Bone marrow (tissue), 2 donors: ENCODE measurements around the gene SRBD1.
"Not testable (repeated sequence)": the region's sequence is repeated elsewhere in the genome, so short reads cannot be mapped to it uniquely, and the experiment has no call there.

Experiments
- DNase-seq, 2 donors: peaks; one replicate each; lab custom pipeline; 2025; lab: John Stamatoyannopoulos, UW

Gene SRBD1

DNA sequence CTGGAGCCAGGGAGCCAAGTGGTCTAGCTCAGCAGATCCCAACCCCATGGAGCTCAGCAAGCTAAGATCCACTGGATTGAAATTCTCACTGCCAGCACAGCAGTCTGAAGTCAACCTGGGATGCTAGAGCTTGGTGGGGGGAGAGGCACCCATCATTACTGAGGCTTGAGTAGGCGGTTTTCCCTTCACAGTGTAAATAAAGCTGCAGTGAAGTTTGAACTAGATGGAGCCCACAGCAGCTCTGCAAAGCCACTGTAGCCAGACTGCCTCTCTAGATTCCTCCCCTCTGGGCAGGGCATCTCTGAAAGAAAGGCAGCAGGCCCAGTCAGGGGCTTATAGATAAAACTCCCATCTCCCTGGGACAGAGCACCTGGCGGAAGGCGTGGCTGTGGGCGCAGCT, 185.0 kb downstream of the SRBD1 start:
- DNase-seq = not testable (repeated sequence)

DNA sequence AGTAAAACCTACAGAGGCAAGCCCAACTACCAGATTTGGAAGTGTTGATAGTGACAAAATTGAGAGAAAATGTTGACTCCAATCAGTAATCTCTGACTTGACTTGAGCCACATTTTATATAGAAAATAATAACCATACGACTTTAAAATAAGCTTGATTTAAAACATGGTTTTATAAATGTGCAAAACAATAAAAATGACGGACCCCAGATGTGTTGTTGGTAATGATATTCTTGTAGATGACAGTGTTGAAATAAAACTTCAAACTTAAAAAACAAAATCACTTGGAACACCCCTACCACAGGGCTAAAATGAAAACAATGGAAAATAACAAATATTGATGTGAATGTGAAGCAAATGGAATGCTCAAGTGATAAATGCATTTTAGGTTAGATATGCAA, 188.1 kb downstream of the SRBD1 start:
- DNase-seq = no peak

DNA sequence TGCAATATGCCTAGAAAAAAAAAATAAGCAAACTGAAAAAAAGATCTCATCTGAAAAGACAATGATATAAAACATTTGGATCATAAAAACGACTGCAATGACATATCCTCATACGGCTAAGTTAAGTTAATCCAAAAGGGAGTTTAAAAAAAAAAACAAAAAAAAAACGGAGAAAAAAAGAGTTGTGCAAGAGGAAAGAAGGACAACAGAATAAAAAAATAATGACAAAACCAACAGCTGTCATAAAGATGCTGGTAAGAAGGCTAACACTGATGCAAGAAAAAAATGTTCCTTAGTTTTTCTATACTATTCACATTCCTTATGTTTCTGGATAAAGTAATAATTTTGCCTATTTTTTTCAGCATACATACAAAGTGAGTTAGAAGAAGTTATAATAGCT, 192.5 kb downstream of the SRBD1 start:
- no peak for DNase-seq

DNA sequence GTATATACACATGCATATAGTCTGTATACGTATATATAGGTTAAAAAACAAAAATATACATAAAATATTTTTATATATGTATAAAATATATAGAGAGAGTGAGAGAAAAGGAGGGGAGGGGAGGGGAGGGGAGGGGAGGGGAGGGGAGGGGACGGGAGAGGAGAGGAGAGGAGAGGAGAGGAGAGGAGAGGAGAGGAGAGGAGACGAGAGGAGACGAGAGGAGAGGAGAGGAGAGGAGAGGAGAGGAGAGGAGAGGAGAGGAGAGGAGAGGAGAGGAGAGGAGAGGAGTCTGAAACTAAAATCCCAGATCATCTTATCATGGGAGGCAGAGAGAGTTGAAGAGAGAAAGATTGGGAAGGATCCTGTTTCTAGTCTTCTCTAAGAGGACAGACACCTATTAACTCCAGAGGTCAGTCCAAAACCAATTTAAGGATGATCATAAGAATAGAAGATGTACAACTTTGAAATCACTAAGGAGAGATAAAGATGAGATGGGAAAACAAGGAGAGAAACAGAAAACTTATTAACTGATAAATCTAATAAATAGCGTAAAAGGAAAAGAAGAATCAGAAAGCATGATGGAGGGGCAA, 195.4 kb downstream of the SRBD1 start:
- DNase-seq = no peak

DNA sequence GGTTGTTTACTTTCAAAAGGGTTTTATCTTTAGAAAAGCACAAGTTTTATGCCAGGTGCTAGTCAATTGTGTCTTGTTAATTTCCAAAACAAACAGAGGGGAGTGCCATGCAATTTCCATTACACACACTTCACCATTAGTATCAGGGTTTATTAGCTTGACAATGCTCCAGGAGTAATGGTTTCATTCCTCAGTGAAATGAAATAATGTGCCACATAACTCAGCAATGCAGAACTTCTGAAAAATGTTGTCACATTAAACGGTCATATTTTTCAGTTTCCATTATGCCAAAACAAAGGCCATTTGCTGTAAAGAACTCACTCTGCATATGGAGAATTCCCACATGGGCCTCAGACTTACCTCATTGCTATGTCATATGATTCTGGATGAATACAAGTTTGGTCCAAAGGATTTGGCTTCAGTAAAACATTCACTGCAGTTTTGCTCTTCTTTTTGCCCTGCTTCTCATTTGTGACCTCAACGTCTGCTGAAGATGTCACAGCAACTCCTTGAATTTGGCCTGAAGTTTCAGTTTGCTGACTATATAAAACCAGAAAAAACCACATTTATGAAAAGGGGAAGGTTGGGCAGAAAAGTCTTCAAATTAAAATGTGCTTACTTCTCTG, 198.2 kb downstream of the SRBD1 start:
- DNase-seq = no peak

DNA sequence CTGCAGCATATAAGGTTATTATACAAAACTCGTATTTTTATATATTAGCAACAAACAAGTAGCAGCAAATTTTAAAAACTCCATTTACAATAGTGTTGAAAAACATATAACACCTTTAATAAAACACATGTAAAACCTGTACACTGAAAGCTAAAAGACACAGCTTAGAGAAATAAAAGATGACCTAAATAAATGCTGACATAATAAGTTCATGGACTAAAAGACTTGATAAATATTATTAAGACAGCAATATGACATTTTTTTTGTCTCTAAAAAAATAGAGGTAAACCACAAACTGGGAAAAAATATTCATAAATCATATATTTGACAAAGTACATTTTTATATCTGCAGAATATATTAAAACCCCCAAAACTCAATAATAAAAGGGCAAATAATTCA, 201.4 kb downstream of the SRBD1 start:
- no peak for DNase-seq

DNA sequence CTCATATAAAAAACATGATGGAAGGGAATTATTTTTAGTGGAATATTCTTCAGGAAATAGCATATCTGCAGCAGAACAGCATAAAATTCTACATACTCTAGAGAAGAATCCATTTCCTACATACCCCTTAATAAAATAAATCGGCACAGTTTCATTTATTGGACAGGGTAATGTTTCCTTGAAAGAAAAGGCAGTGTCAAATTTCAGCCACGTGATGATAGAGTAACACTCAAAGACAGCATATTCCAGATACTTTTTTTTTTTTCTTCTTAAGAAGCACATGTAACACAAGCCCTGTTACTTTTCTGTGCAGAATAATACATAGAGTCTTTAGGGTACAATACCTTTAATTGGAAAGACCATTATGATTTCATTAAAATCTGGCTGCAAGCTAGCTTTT, 204.4 kb downstream of the SRBD1 start:
- no peak for DNase-seq

DNA sequence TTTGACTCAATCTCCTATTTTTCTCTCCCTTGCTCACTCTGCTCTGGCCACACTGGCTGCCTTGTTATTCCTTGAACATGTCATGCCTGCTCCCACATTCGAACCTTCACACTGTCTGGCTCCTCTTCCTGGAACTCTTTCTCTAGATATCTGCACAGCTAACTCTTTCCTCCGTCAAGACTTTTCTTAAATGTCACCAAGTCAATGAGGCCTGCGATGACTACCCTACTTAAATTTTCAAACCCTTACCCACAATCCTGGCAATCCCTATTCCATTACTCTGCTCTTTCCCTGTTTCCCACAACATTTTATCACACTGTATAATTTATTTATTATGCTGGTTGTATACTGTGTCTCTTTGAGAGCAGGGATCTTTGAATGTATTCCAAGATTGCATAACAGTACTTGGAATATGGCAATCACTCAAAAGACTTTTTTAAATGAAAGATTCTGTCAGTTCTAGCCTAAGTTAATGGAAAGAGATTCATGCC, 206.2 kb downstream of the SRBD1 start:
- no peak for DNase-seq

DNA sequence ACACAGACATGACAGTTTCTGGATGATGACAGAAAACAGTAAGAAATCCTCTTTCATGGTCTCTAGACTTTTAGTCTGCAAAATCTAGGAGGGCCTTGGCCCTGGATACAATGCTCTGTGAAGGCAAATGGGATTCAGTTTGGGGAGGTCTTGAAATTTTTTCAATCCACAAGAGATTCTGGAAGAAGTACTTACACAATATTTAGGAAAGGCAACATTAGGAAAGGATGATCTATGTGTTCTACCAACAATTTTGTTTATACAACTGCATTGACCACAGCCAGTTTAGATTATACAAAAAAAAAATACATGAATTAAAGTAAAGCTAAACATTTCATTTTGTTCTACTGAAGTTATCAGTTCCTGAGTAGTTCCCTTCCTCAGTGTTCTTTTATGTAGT, 208.0 kb downstream of the SRBD1 start:
- DNase-seq = no peak

DNA sequence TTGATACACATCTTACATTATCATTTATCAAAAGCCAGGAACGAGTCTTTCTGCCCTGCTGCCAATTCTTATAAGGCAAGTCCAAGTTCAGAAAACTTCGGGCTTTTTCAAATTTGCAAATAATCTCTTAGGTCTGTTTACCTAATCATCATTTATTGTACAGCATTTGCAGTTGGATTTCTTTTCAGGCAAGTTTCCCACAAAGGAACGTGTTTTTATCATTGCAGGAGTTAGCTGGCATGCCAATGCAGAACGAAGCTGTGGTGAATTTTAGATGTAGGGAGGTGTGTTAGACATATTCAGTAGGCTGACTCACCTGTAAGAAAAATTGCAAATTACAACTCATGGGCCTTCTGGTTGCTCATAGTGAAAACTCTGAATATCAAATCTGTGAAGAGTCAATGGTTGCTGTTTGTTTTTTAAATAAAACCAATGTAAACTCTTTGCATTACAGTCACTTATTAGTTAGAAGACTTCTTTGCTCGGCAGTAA, 209.6 kb downstream of the SRBD1 start:
- no peak for DNase-seq

DNA sequence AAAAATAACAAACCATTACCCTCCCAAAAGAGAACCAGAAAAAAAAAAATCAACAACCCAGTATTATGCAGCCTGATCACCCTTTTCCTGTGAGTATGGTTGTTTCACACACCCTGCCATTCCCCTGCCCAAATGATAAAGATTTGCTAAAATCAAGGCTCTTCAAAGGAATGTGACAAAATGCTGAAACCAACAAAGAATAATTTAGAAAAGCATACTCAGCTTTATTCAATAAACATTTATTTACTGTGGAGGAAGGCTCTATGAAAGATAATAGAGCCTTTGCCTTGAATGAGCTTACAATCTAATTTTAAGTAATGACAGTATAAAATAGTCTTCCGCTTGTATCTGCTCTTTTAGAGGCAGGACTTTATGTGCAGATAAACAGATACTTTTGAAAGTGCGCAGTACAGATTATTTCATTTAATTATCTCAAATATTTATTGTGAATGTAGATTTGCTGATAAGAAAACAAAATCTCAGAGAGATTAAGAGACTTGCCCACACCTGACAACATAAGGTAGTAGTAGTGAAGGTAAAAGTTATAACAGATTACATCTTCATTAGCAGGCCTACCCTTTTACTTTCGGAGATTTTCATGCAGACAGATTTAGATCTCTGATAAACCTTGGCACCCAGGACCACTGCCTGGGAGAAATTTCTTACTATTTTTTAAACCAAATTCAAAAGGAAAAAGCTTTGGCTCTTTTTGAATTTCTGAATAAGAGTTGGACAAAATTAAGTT, 211.9 kb downstream of the SRBD1 start:
- no peak for DNase-seq

DNA sequence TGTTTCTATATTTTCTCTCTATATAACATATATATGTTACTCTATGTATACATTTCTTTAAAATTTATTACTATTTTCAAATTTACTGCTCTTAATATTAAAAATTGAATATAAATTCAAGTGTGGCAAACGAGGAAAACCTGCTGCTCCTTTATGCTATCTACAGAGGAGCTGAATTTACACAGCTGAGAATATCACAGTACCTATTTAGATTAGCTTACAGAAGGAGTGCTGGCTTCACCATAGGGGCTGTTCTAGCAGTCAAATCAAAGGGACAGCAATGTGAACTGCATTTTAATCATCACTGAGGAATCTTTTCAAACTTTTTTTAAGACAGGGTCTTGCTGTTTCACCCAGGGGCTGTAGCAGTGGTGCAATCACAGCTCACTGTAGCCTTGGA, 213.8 kb downstream of the SRBD1 start:
- no peak for DNase-seq

DNA sequence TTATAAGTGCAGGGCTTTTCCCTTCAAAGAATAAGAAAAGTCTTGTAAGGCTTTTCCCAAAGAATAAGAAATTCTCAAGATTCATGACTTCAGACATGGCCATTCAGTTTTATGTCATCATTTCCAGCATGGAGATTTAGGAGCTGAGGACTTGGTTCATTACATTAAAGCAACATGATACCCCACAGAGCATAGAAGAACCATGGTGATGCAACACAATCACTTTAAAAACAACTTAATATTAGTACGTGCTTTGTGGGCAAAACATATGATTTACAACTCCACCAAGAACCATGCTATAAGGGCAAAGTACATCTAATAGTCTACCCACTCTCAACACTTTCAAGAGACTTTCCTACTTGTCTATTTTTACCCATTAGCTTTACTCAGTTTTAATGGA, 214.4 kb downstream of the SRBD1 start:
- DNase-seq = no peak

DNA sequence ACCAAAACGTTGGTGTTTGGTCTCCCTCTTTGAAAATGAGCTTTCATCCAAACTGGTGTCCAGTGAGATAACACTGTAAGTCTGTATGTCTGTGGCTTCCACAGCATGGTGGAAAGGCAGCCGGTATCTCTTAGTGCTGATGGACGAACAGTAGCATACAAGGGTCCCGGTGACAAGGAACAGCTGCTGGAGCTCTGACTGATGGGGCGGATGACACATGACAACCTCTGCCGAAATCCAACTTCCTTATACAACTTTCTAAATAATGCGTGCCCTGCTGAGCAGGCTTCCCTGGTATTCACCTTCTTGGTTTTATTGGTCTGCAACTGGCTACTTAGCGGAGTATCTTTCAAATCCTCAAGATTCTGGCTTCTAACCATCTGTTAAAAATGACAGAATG, 216.2 kb downstream of the SRBD1 start:
- no peak for DNase-seq

DNA sequence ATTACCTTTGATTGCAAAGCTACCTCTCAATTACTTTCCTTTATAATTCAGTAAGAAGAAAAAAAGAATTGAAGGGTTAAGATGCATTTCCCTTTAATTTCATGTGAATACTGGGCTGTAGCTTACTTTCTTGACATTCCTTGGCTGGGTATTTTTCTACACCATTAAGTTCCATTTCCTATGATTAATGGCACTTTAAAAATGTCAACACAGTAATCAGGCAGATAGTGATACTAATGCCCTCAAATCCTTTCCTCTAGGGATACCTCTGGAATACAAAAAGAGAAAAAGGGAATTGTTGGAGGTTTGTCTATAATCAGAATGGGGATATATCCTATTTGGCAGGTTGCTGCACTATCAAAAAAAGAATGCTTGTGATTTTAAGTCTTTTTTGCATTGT, 216.9 kb downstream of the SRBD1 start:
- no peak for DNase-seq

DNA sequence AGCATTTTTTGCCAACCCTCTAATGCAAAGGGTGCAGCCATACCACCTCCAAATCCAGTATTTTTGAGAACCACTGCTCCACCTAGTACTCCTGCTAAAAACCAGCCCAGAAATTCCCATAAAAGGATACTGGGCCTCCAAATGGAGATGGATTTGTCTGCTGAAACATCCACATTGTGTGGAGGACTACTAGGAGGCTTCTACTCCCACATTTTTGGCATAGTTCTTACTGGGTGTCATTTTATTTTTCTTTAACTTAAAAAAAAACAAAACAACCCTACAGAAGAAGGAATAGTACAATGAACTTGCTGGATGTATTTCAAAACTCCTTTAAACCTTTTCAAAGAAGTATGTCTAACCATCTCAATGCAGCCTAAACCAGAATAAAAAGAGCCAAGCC, 219.2 kb downstream of the SRBD1 start:
- no peak for DNase-seq

DNA sequence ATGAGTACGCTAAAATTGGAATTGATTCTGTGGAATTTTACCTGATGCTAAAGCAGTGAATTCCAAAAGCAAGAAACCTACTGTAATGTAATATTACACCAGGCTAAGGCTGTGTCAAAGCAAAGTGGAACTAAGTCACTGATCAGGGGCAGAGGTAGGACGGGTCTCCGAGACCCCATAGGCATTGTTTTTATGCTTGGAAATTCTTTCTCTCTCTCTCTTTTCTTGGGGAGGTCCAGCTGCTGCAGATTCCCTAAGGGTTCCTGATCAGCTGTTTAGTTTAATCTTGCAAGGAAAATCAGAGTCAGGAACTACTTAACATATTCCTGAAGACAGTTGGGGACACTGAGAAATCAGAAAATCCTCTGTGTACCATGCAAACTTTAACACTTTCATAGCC, 220.2 kb downstream of the SRBD1 start:
- no peak for DNase-seq

DNA sequence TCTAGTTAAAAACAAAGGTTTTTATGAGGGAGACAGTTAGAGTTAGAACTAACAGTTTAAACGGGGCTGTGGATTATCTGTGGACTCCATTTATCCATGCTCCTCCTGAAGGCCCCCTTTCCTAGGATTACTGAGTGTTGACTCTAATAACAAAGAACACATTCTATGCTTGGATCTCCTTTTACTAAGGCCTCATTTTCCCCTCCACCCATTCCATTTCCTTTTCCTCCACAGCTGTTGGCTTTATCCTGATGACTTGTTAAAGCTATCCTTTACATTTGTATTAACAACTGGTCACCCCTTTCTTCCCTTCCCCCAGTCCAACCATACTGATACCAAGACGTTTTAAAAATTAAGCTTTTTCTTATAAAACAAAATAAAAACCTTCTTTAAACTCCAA, 220.6 kb downstream of the SRBD1 start:
- DNase-seq = no peak

DNA sequence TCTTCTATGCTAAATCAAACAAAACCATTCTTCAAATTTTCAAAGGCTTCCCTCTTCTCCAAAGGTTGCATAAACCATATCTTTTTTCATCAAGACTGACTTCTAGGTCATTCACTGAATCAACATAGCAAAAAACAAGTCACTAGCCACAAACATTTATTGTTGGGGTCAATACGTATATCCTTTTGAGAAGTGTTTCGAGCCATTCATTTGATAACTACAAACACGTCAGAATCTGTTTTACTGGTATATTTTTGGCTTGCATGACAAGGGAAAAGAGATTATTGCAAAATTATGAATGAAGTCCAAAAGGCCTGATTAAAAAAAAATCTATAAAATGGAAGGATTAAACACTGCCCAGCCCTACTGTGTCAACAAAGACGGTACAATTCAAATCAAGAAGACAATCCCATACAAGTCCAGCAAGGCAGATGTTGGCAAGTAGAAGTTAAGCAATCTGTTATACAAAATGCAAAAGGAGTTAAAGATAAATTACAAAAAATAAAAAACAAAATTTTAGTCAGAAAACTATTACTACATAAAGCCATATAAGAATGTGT, 222.4 kb downstream of the SRBD1 start:
- DNase-seq = no peak

DNA sequence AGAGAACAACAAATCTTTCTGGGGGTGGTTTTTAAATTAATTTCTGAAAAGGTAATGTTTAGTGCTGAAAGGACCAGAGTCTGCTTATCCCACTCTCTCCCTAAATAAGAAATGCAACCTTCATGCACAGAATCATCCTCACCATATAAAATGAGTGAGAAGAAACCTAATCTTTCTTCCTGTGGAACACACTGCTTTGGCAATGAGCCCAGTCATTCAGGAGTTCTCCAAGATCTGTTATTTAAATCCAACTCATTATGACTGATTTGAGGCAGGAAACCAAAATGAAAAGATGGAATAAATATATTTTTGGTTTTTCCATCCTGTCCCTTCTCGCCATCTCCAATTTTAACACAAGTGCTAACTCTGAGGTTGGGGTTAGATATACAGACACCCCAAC, 228.3 kb downstream of the SRBD1 start:
- DNase-seq = no peak

DNA sequence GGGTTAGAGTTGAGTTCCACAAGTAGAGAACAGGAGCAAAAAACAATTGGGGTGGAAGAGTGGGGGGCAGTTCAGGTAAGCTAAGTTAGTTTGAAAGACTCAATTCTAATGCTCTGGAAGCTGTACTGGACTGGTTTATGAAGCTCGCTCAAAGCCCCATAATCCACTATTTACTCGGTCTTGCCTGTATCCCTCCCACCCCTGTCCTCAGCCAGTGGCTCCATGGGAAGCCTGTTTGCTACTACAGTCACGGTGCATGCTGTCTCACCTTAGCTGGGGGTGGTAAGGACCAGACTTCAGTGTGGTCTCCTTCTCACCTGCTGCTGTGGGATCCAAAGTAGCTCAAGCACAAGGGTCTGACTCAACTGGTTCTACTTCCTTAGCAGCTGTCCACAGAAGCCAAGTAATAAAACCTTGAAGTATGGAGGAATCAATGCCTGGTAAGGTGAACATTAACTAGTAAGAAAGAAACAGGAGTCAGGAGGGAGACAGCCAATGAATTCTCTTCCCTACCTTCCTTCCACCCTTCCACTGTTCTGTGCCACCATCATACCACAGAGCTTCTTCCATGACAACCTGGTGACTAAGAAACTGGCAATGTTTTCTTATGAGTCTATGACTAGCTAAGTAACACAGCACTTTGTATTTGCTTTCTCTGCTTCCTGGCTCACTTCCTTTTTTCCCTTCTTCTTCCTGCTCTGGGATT, 230.8 kb downstream of the SRBD1 start:
- DNase-seq = no peak

DNA sequence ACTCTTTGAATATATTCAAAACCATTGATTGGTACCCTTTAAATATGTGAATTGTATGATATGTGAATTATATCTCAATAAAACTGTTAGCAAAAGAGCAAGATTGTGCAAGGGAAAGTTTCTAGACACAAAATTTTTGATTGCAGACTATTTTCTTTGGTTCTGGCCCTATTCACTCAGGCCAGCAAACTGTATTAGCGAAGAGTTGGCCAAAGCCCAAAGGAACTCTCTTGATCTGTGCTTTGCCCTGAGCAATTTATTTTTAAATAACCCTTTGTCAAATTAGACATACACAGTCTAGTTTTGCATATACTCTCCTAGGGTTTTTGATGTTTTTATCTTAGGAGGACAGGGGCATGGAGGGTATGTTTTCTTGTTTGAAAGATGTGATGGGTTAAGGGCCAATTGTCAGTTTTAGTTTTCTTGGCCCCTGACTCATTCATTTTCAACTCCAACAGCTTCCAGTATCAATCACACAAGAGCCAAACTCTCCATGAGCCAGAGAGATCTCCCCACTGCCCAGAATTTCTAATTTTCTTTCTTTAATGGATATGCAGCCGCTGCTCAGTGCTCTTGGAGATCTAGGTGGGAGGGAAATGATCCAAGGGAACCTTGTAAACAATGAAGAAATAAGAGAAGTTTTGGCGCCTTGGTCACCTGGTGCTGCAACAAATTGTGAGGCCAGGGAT, 231.5 kb downstream of the SRBD1 start:
- DNase-seq = no peak
